HEK293T (cell line): ENCODE data around the gene MXRA7.

Source experiments
- CTCF ChIA-PET: fragments of 350-600 bp; formaldehyde crosslinking; extraction: SDS; loops from one replicate; lab custom pipeline; 2021; ENCODE audit warnings: antibody characterized with exemption, inconsistent platforms; lab: Yijun Ruan, JAX
- POLR2A ChIA-PET: fragments of 350-600 bp; formaldehyde crosslinking; extraction: SDS; loops from one replicate; lab custom pipeline; 2020; ENCODE audit warnings: antibody characterized with exemption, inconsistent platforms; lab: Yijun Ruan, JAX
- DNase-seq: peaks from one replicate; pipeline ENCODE4 v3.0.0; 2012; ENCODE audit warnings: mixed read lengths; ENCODE audit errors: extremely low spot score
- ARNT ChIP-seq: fragments of 450-650 bp; IDR thresholded peaks from 2 replicates; pipeline ENCODE4 v1.6.1; 2017; ENCODE audit warnings: mild to moderate bottlenecking
- BHLHE40 ChIP-seq: fragments of 450-650 bp; IDR thresholded peaks from 2 replicates; pipeline ENCODE4 v1.6.1; 2016; ENCODE audit warnings: mild to moderate bottlenecking, moderate library complexity, borderline replicate concordance
- CTBP1 ChIP-seq: fragments of 450-650 bp; IDR thresholded peaks from 2 replicates; pipeline ENCODE4 v1.6.1; 2016; ENCODE audit warnings: borderline replicate concordance
- ELF4 ChIP-seq: fragments of 450-650 bp; IDR thresholded peaks from 2 replicates; pipeline ENCODE4 v1.6.1; 2017; ENCODE audit warnings: antibody characterized with exemption
- FOXA1 ChIP-seq: fragments of 450-650 bp; IDR thresholded peaks from 2 replicates; pipeline ENCODE4 v1.6.1; 2016; ENCODE audit warnings: mild to moderate bottlenecking
- FOXK2 ChIP-seq: fragments of 450-650 bp; IDR thresholded peaks from 2 replicates; pipeline ENCODE4 v1.6.1; 2016; ENCODE audit warnings: mild to moderate bottlenecking
- FOXM1 ChIP-seq: fragments of 450-650 bp; IDR thresholded peaks from 2 replicates; pipeline ENCODE4 v1.6.1; 2017; ENCODE audit warnings: mild to moderate bottlenecking, borderline replicate concordance
- HDGF ChIP-seq: fragments of 450-650 bp; IDR thresholded peaks from 2 replicates; pipeline ENCODE4 v1.6.1; 2017; ENCODE audit warnings: antibody characterized with exemption, borderline replicate concordance
- L3MBTL2 ChIP-seq: fragments of 450-650 bp; conservative IDR thresholded peaks from 2 replicates; pipeline ENCODE4 v1.6.1; 2016; ENCODE audit warnings: mild to moderate bottlenecking
- LEF1 ChIP-seq: fragments of 450-650 bp; IDR thresholded peaks from 2 replicates; pipeline ENCODE4 v1.6.1; 2017; ENCODE audit warnings: mild to moderate bottlenecking, borderline replicate concordance
- NFRKB ChIP-seq: fragments of 450-650 bp; IDR thresholded peaks from 2 replicates; pipeline ENCODE4 v1.6.1; 2016; ENCODE audit warnings: mild to moderate bottlenecking, moderate library complexity
- SP1 ChIP-seq: fragments of 450-650 bp; IDR thresholded peaks from 2 replicates; pipeline ENCODE4 v1.6.1; 2017
- SUZ12 ChIP-seq: fragments of 450-650 bp; IDR thresholded peaks from 2 replicates; pipeline ENCODE4 v1.6.1; 2016; ENCODE audit warnings: mild to moderate bottlenecking
- TARDBP ChIP-seq: fragments of 450-650 bp; IDR thresholded peaks from 2 replicates; pipeline ENCODE4 v1.6.1; 2016
- ZNF384 ChIP-seq: fragments of 450-650 bp; IDR thresholded peaks from 2 replicates; pipeline ENCODE4 v1.6.1; 2016
- TF ChIP-seq, protein P1 (sequence below): fragments of 450-650 bp; IDR thresholded peaks from 2 replicates; pipeline ENCODE4 v1.6.1; 2016

The MXRA7 gene

DNA sequence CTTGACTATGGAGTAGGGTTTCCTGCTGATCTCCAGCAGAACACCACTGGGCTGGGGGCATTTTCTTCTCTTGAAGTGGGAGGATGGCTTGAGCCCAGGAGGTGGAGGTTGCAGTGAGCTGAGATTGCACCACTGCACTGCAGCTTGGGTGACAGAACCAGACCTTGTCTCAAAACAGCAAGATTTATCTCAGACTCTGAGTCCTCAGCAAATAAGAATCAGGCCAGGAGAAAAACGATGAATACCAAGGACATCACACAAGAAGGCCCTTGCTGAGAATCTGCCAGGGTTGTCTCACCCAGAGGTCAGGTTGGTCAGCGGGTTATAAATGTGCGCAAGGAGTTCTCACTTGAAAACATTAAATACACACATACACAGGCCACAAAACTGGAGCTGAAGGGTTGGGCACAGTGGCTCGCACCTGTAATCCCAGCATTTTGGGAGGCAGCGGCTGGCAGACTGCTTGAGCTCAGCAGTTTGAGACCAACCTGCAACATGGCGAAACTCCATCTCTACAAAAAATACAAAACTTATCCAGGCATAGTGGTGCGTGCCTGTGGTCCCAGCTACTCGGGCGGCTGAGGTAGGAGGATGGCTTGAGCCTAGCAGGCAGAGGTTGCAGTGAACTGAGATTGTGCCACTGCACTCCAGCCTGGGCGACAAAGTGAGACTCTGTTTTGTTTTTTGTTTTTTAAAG is 7.7 kb downstream of the MXRA7 start:
- TF ChIP-seq HDGF (no peak), CTBP1 (no peak), NFRKB (no peak)
- TF ChIP-seq, protein P1, sequence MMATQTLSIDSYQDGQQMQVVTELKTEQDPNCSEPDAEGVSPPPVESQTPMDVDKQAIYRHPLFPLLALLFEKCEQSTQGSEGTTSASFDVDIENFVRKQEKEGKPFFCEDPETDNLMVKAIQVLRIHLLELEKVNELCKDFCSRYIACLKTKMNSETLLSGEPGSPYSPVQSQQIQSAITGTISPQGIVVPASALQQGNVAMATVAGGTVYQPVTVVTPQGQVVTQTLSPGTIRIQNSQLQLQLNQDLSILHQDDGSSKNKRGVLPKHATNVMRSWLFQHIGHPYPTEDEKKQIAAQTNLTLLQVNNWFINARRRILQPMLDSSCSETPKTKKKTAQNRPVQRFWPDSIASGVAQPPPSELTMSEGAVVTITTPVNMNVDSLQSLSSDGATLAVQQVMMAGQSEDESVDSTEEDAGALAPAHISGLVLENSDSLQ = no peak
- no peak for DNase-seq
- CTCF ChIA-PET = interaction anchor here (0.6 to 1.9 kb wide), 2 partner anchors 21 to 663 kb away, joined by 3 to 9 read pairs; no protein-coding TSS in a partner anchor
- POLR2A ChIA-PET = interaction anchor here (0.6 to 1.2 kb wide), 4 partner anchors 8 to 146 kb away, joined by 3 to 4 read pairs (median 3); partner anchors contain the start of gene MXRA7

DNA sequence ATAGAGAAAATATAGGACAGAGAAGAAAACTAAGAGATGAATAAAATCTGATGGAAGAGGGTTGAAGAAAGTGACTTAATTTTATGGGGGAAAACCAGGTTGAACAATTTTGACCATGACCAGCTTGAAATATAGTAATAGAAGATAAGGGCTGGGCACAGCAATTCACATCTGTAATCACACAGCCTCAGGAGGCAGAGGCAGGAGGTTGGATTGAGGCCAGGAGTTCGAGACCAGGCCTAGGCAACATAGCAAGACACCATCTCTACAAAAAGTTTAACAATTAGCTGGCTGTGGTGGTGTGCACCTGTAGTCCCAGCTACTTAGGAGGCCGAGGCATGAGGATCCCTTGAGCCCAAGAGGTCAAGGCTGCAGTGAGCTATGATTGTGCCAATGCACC is 8.7 kb downstream of the MXRA7 start:
- POLR2A ChIA-PET = interaction anchor here (1.1 to 2.6 kb wide), 6 partner anchors 8 to 145 kb away, joined by 3 to 18 read pairs (median 5); partner anchors contain the start of genes MXRA7 and SRSF2
- no peak for DNase-seq
- CTCF ChIA-PET = interaction anchor here (0.6 kb wide), 1 partner anchor 1016 kb away, joined by 4 read pairs; no protein-coding TSS in a partner anchor
- TF ChIP-seq FOXA1 = no peak
- TF ChIP-seq BHLHE40 = no peak
- TF ChIP-seq ELF4 = no peak
- no peak for TF ChIP-seq CTBP1
- TF ChIP-seq LEF1 = no peak
- no peak for TF ChIP-seq NFRKB
- TF ChIP-seq FOXM1 = no peak
- no peak for TF ChIP-seq FOXK2
- no peak for TF ChIP-seq SP1
- no peak for TF ChIP-seq L3MBTL2
- no peak for TF ChIP-seq ZNF384
- TF ChIP-seq, protein P1 = no peak
- no peak for TF ChIP-seq ARNT
- TF ChIP-seq TARDBP = no peak
- TF ChIP-seq SUZ12 = no peak
- TF ChIP-seq HDGF = no peak

DNA sequence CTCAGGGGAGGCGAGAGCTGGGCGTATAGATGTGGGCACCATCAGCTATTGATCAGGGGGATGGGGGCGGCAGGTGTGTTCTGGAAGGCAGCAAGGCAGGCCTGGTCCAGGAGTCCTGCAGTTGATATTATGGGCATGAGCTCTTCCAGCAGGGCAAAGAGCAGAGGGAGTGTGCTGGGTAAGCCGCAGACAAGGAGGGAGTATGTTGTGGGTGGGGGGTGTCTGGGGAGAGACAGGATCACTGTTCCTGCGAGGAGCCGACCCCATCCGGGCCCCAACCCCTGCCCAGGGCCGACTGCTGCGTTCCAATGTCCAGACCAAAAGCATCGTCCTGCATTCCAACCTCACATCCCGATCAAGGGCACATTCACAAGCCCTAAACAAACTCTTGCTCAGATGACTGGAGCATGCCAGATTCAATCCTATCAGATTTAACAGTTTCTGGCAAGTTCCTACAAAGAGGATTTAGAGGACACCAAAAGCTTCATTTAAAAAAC is 9.2 kb downstream of the MXRA7 start:
- POLR2A ChIA-PET = interaction anchor here (1.1 to 2.6 kb wide), 5 partner anchors 9 to 144 kb away, joined by 3 to 18 read pairs (median 5); partner anchors contain the start of genes MXRA7 and SRSF2
- CTCF ChIA-PET = interaction anchor here (1.1 kb wide), 1 partner anchor 77 kb away, joined by 4 read pairs; no protein-coding TSS in a partner anchor
- no peak for DNase-seq
- no peak for TF ChIP-seq LEF1
- TF ChIP-seq FOXA1 = no peak
- TF ChIP-seq FOXM1 = no peak
- TF ChIP-seq TARDBP = no peak
- no peak for TF ChIP-seq L3MBTL2
- TF ChIP-seq ZNF384 = no peak
- TF ChIP-seq SUZ12 = no peak
- TF ChIP-seq ARNT = no peak
- TF ChIP-seq HDGF = no peak
- TF ChIP-seq, protein P1 = no peak
- TF ChIP-seq BHLHE40 = no peak
- TF ChIP-seq ELF4 = no peak

DNA sequence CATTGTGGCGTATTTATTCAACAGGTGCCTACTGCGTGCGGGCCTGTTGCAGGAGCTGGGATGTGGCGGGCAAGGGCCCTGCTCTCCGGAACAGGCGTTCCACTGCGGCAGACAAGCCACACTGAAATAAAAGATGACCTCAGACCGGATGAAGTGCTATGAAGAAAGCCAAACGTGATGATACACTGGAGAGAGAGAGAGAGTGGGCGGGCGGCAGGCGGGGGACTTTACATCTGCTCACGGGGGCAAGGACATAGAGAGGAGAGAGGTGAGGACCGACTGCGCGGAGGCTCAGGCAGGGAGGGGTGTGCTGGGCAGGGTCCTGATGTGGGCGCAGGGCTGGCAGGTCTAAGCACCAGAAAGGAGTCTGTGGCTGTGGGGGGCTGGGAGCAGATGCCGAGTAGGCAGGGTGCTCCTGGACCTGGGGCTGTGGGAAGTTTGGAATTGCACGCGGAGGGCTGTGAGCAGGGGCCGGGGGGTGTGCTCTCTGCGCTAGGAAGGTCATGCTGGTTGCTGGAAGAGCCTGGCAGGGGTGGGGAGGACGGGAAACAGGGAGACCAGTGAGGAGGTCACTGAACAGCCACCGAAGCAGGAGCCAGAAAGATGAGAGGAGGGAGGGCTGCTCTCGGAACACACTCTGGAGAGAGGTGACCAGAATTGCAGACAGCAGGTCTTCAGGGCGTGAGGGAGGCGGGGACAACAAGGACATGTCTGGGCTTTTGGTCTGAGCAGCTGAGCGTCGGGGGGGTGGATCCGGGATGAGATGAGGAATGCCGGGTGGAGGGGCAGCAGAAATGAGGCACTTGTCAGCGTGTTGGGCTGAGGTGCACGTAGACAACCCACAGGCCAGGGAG is 9.9 kb downstream of the MXRA7 start:
- CTCF ChIA-PET = interaction anchor here (1.1 kb wide), 1 partner anchor 76 kb away, joined by 4 read pairs; no protein-coding TSS in a partner anchor
- no peak for TF ChIP-seq ZNF384
- no peak for TF ChIP-seq FOXM1
- no peak for TF ChIP-seq NFRKB
- TF ChIP-seq BHLHE40 = no peak
- POLR2A ChIA-PET = interaction anchor here (1.1 to 2.6 kb wide), 5 partner anchors 10 to 144 kb away, joined by 3 to 18 read pairs (median 5); partner anchors contain the start of genes MXRA7 and SRSF2
- DNase-seq = no peak

DNA sequence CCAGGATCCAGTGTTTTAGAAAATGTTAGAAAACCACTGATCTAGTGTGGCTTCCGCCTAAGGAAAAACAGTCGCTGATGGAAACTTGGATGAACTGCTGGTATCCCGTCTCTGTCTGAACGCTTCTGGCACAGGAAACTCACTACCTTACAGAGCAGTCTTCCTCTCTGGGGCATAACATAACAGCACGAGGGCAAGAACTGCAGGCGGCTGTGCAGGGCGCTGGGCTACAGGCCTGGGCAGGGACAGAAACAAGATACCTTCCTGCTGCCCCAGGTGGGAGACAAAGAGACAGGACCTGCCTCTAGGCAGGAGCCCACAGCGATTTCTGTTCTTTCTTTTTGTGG is 10.5 kb downstream of the MXRA7 start:
- CTCF ChIA-PET = interaction anchor here (0.8 kb wide), 1 partner anchor 27 kb away, joined by 3 read pairs; no protein-coding TSS in a partner anchor
- POLR2A ChIA-PET = interaction anchor here (1.0 to 3.3 kb wide), 6 partner anchors 10 to 143 kb away, joined by 3 to 18 read pairs (median 5); partner anchors contain the start of gene MXRA7
- TF ChIP-seq ZNF384 = no peak
- TF ChIP-seq, protein P1 = no peak
- no peak for TF ChIP-seq ARNT
- no peak for TF ChIP-seq SUZ12
- no peak for TF ChIP-seq ELF4
- TF ChIP-seq CTBP1 = no peak
- no peak for TF ChIP-seq HDGF
- no peak for TF ChIP-seq FOXM1
- TF ChIP-seq SP1 = no peak
- TF ChIP-seq NFRKB = no peak
- no peak for TF ChIP-seq LEF1
- no peak for DNase-seq
